Vagina (tissue), 2 donors: Measurements from ENCODE around the gene KCTD15.

Experiments used
- POLR2A ChIP-seq, 2 donors: fragments of 450-650 bp; IDR thresholded peaks; one replicate each; pipeline ENCODE4 v1.6.1; 2017; ENCODE audit warnings: antibody characterized with exemption in 2 of 2, mild to moderate bottlenecking in 2 of 2, moderate library complexity in 2 of 2
- POLR2AphosphoS5 ChIP-seq, 2 donors: sonication (generic); formaldehyde crosslinking; IDR thresholded peaks; one replicate each; pipeline ENCODE4 v1.9.0; 2017; ENCODE audit warnings: antibody characterized with exemption in 2 of 2, mild to moderate bottlenecking in 2 of 2, low read depth in 1 of 2; ENCODE audit not compliant: insufficient read depth in 1 of 2

- no peak for TF ChIP-seq POLR2A (IDR thresholded peaks at IDR 0.05)
- no peak for TF ChIP-seq POLR2AphosphoS5 (IDR thresholded peaks at IDR 0.05; ENCODE audit: insufficient read depth in 1 of 2, low read depth in 1 of 2)
Measured at GRCh38 chr19:33781415-33781935, 15.2 kb upstream of the KCTD15 start.
